Lower leg skin (tissue), 3 donors: ENCODE results near the gene ETFA.

Experiments
- POLR2A ChIP-seq, 2 donors: fragments of 450-650 bp; IDR thresholded peaks; one replicate each; pipeline ENCODE4 v1.6.1; 2016 to 2017; ENCODE audit warnings: antibody characterized with exemption in 2 of 2, mild to moderate bottlenecking in 1 of 2, moderate library complexity in 1 of 2
- TF ChIP-seq, protein P1 (sequence below), 3 donors: fragments of 450-650 bp; IDR thresholded peaks; one replicate each; pipeline ENCODE4 v1.5.1; 2016; ENCODE audit warnings: antibody characterized with exemption in 3 of 3, mild to moderate bottlenecking in 3 of 3, moderate library complexity in 2 of 3

DNA sequence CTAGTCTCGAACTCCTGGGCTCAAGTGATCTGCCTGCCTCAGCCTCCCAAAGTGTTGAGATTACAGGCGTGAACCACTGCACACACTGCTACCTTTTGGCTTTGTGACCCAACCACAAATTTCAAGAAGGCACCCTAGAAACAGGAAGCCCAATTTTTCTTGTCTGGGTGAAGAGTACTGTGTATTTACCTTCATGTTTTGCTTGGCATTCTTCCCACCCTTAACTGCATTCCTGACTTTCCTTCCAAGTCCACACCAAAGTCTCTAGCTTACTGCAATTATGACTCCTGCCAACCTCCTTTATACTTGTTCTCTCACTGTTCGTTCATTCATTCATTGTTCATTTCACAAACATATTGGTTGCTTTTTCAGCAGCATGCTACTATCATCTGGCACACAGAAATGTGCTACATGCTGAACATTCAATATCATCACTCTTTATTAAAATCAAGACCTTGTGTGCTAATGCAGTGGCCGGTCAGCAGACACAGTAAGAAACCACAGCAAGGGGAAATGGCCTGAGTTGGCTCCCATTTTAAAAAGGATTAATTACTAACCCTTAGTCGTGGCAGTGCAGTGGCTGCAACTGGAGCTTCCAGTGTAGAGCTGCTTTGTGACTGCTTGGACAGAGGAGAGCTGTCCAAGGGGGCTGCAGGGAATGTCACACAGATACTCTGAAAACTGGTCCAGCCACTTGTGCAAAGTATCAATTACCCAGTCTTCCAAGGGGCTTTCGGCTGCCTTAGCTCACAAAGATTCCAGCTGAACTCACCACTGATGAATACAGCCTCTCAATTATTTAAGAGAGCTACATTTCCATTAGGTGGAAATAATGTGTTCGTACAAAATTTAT, 94.0 kb downstream of the ETFA start:
- TF ChIP-seq, protein P1, sequence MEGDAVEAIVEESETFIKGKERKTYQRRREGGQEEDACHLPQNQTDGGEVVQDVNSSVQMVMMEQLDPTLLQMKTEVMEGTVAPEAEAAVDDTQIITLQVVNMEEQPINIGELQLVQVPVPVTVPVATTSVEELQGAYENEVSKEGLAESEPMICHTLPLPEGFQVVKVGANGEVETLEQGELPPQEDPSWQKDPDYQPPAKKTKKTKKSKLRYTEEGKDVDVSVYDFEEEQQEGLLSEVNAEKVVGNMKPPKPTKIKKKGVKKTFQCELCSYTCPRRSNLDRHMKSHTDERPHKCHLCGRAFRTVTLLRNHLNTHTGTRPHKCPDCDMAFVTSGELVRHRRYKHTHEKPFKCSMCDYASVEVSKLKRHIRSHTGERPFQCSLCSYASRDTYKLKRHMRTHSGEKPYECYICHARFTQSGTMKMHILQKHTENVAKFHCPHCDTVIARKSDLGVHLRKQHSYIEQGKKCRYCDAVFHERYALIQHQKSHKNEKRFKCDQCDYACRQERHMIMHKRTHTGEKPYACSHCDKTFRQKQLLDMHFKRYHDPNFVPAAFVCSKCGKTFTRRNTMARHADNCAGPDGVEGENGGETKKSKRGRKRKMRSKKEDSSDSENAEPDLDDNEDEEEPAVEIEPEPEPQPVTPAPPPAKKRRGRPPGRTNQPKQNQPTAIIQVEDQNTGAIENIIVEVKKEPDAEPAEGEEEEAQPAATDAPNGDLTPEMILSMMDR (IDR thresholded peaks at IDR 0.05): no peak
- no peak for TF ChIP-seq POLR2A (IDR thresholded peaks at IDR 0.05)
